ENCODE measurements around the gene DCAF4. TPM values are rescaled to one million over a fixed set of nuclear protein-coding genes. Genes with fewer than 3 reads are reported as not detected.

DCAF4 gene
- total RNA-seq, 4 donors from 2014 or later: 15.7 to 50.1 (median 16.4) TPM

GRCh38 chr14:72888192-72888591 is 38.1 kb upstream of the DCAF4 start:
- no peak for TF ChIP-seq CTCF (IDR thresholded peaks at IDR 0.05)
- ATAC-seq (ENCODE audit: low FRiP score) (no peak), DNase-seq (ENCODE audit: low spot score) (no peak)

DNA sequence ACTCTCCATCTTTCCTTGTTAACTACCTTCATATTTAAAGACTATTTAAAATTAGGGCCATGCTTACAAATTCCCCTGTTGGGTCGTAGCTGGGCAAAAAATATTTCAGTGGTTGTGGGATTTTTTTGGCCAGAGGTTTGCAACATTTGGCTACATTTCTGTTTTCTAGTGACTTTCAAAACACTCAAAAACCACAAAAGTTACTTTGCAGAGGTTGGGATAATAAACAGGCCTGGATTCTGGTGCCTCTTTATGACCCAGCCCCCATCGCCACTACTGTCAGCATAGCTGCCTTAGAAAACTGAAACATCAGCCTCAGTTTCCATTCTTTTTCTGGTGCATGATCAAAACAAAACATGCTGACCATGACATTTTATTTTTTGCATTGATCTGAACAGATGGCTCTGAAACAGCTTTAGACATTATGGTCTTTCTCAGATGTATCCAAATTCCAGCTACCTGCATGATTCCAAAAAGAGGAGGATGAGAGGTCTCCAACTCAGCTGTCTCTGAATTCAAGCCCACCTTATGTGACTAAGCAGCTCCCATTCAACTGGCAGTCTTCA is 37.5 kb upstream of the DCAF4 start:
- ATAC-seq (ENCODE audit: low FRiP score) (no peak), DNase-seq (ENCODE audit: low spot score) (no peak)
- no peak for TF ChIP-seq CTCF (IDR thresholded peaks at IDR 0.05)

DNA sequence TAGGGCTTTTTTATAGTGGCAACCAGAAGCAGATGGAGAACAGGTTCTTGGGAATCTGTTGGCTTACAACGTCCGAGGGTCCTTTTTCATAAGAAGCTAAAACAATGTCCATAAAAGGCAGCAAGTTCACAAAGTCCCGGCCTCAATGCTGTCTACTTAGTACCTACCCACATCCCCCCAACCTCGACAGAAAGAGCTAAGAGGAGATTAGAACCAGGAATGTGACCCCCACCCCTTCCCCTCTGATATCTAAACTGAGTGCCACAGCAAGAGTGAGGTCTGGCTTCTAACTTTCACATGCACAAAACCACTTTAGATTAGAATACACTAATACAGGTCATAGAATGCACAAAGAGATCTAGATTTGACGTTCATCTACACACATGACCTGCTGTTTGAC is 36.9 kb upstream of the DCAF4 start:
- no peak for ATAC-seq (ENCODE audit: low FRiP score)
- DNase-seq (ENCODE audit: low spot score): no peak
- no peak for TF ChIP-seq CTCF (IDR thresholded peaks at IDR 0.05)

GRCh38 chr14:72891666-72892102 is 34.6 kb upstream of the DCAF4 start:
- ATAC-seq (ENCODE audit: low FRiP score): no peak
- no peak for TF ChIP-seq CTCF (IDR thresholded peaks at IDR 0.05)
- no peak for DNase-seq (ENCODE audit: low spot score)

GRCh38 chr14:72892103-72892878 is 34.0 kb upstream of the DCAF4 start:
- no peak for TF ChIP-seq CTCF (IDR thresholded peaks at IDR 0.05)
- no peak for DNase-seq (ENCODE audit: low spot score)
- no peak for ATAC-seq (ENCODE audit: low FRiP score)

- TF ChIP-seq CTCF (IDR thresholded peaks at IDR 0.05): no peak
- DNase-seq (ENCODE audit: low spot score): no peak
- peak; percentile 43 for ATAC-seq (ENCODE audit: low FRiP score)
Measured at GRCh38 chr14:72892879-72893635, 33.2 kb upstream of the DCAF4 start.
